Middle frontal gyrus (tissue), 1 donor: ENCODE measurements around the gene CAPZA1.

Source experiments
- DNase-seq: peaks from one replicate; pipeline ENCODE4 v3.0.0-alpha.2; 2015; ENCODE audit warnings: low spot score; ENCODE audit errors: extremely low spot score

Gene CAPZA1

DNA sequence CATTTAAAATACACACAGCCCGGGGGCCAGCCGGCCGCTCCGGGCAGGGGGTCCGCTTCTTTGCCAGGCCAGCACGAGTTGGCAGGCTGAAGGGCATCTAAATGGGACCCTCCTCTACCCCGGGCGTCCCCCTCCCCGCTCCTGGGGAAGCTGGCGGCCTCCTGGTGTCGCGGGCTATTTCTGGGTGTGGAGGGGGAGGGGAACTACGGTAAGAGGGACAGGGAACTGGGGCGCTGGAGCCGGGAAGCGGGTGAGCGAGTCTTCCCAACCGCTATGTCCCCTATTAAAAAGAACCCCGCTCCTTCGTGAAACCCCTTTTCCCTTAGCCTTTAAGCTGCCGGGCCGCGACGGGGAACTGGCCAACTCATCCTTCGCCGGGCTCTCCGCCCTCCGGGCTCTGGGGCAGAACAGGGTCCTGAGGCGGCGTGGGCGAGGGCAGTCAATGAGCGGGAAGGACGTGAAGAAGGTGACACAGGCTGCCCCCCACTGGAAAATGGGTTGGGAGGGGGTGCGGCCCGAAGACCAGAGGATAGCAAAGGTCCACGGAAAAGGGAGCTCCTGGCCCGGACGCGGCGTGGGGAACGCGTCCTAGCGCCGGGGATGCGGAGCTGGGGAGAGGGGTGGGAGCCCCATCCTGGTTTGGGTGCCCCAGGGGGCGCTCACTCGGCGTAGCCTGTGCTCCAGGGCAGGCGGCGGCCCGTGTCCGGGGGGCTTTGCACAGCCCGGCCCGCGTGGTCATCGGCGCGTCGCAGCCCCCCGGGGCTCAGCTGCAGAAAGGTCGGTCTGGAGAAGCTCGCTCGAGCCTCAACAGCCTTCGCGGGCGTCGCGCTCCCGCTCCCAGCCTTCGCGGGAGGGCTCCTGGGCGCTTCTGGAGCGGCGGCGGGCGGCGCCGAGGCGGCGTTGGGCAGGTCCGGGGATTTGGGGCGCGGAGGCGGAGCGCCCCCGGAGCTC, 95.0 kb downstream of the CAPZA1 start:
- DNase-seq = no peak

DNA sequence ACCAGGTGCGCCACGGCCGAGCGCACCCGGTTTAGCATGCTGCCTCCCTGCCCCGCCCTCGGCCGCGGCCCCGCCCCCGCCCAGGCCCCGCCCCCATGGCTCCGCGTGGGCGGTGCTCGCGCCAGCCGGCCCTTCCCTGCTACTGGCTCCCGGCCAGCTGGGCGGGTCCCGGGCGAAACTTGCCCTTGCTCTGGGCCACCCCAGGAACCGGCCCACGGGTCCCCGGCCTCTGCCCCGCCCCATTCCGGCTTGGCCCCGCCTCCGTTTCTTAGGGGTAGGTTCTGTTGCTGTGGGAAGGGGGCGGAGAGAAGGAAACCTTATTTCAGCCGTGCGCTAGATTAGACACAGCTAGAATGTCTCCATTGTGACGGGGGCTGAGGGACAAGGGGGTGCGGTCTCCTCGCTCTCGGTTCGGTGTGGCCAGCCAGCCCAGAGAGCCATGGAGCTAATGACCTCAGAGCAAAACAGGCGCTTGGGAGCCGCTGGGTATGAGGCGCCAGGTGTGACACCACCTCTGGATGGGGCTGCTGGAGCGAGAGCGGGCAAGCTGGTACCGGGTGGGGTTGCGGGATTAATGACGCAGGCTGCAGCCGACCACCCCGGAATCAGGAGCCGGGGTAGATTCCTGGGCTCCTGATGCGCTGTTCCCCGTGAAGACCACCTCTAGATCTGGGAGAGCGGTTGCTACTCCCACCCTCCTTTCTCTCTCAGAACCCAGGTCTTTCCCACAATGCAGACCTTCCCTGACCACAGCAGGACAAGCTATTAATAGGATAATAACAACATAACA, 95.8 kb downstream of the CAPZA1 start, which contains the start of gene PPM1J:
Gene PPM1J, minus strand, starts transcription at position 69 of the 790 bp plus-strand sequence. Its CDS starts 31 bp downstream, at position 38.
- DNase-seq = peak; percentile 53

GRCh38 chr1:112716133-112716720, 96.6 kb downstream of the CAPZA1 start:
- peak; percentile 83 for DNase-seq

DNA sequence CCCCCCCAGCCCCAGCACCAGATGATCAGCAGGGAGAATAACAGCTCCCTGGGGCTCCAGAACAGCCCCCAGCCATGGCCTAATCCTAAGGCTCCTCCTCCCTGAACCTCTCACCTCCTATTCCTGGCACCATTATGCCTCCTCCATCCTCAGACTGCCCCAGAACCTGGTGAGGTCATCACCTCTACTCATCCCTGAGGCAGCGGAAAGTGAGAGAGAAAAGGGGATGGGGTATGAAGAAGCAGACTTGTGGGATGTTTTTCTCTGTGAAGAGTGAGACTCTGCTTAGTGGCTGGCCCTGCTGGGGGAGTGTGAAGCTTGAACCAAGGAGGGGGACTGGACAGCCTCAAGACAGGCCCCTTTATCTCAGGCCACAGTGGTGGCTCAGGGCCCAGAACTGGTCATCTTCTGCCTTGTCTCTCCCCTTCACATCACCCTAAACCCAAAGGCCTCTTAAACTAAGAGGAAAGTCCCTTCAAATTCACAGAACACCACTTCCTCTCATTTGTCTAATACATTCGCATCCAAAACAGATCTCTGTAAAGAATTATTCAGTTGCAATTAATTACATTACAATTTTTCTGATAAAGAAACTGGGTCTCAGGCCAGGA, 97.7 kb downstream of the CAPZA1 start:
- no peak for DNase-seq

DNA sequence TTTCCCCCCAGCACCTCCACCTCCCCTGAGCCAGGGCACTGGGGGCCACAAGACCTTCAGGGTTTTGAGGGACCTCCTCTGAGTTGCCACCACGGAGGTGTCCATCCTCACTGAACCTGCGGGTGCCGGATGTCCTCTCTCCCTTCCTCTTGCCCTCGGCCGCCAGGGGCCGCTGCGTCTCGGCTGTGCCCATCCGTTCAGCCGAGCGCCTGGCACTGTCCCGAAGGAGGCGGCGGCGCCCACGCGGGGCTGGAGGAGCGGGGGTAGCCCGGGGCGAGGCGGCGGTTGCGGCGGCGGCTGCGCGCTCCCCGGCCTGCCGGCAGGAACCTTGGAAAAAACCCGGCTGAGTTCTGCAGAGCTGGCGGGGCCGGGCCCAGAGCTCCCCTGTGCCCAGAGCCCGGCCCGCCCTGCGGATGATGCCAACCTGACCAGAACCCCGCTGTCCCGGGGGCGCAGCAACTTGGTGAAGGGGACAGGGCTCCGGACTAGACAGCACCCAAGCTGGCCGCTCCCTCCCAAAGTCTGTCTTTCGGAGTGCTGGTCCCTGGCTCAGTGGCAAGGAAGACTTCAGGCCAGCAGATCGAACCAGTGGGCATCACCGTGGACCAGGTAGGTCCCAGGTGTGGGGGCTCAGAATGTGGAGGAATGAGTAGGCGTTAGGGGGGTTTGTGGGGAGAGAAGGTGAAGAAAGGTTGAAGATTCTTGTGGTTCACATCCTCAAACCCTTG, 99.2 kb downstream of the CAPZA1 start:
- peak; percentile 63 for DNase-seq

GRCh38 chr1:112719706-112720105, 100.1 kb downstream of the CAPZA1 start:
- no peak for DNase-seq

DNA sequence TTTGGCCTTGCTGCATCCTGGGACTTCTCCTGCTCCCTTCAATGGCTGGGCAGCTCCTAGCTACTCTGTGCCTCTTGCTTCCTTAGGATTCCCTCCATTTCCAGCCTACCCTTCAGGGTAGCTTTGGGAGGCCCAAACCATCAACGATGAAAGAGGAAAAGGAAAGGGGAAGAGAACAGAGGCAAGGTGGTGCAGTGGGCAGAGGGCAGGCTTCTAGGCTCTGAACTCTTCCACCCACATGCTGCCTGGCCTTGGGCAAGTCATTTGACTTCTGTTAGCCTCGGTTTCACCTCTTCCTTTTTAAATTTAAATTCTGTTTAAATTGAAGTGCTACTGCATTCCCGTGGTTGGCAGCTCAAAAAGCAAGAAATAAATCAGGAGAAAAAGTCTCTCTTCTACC, 101.2 kb downstream of the CAPZA1 start:
- no peak for DNase-seq
